Measurements from ENCODE around the gene PRC1. TPM values are rescaled to one million over a fixed set of nuclear protein-coding genes. Genes with fewer than 3 reads are reported as not detected.
A peak's percentile ranks its signal among the peaks of the same experiment; 100 is the strongest.

The PRC1 gene
- total RNA-seq (10 to 100 TPM in 1 of 4 donors, 1 to 10 TPM in 3; 1.8 to 13.8 (median 6.4) TPM), polyA plus RNA-seq (10 to 100 TPM in 2 of 3 donors, 1 to 10 TPM in 1; 4.8 to 44.2 (median 12.3) TPM)

- H3K4me1 ChIP-seq, result peaks cover 0 to 11% (median 7%) of the 10 kb centered on the region in 4 donors
- 0% methylated on average over 75 of the region's 75 CpGs for WGBS, 2 donors
- peaks cover 11 to 18% (median 13%) of the 10 kb centered on the region in 4 donors for H3K36me3 ChIP-seq
- H3K4me3 ChIP-seq, result peak within 1 kb of the TSS; percentile 59 to 96 (median 80)
- intact Hi-C loops (cut with DNase I), result loop anchor here (2.0 kb wide), 3 partner anchors 28 to 92 kb away; partner anchors contain the start of genes MAN2A2 and VPS33B
- peak within 1 kb of the TSS; percentile 82 to 92 (median 87) for H3K27ac ChIP-seq
- H3K27me3 ChIP-seq, result no peaks in the 10 kb centered on the region
- TF ChIP-seq CTCF (IDR thresholded peaks at IDR 0.05) (no peak), EP300 (IDR thresholded peaks at IDR 0.05) (no peak), POLR2AphosphoS5 (IDR thresholded peaks at IDR 0.05) (peak; percentile 75 to 92 (median 84)), POLR2A (IDR thresholded peaks at IDR 0.05) (peak in 1 of 2 donors; percentile 39)
- H3K9me3 ChIP-seq, result no peaks in the 10 kb centered on the region
- peak; percentile 99 for DNase-seq
Measured at GRCh38 chr15:90994417-90995311, at the start of gene PRC1. PRC1 (minus strand) TSS chr15:90994535; CDS start chr15:90994417, 118 bp downstream.

- intact Hi-C loops (cut with DNase I), result no loop called here
- TF ChIP-seq POLR2AphosphoS5 (IDR thresholded peaks at IDR 0.05), result no peak
- TF ChIP-seq EP300 (IDR thresholded peaks at IDR 0.05), result no peak
- no peak for TF ChIP-seq POLR2A (IDR thresholded peaks at IDR 0.05)
- TF ChIP-seq CTCF (IDR thresholded peaks at IDR 0.05), result no peak
- DNase-seq, result no peak
- 89 to 93% methylated on average over 11 of the region's 11 CpGs for WGBS, 2 donors
- no peak overlapping the region for H3K4me3 ChIP-seq
- no peaks in the 10 kb centered on the region for H3K9me3 ChIP-seq
- no peaks in the 10 kb centered on the region for H3K27me3 ChIP-seq
- H3K4me1 ChIP-seq, result no peaks in the 10 kb centered on the region
- H3K27ac ChIP-seq, result no peak overlapping the region
- no peaks in the 10 kb centered on the region for H3K36me3 ChIP-seq
Measured at GRCh38 chr15:91043202-91043874, 49.0 kb upstream of the PRC1 start.

- Histone ChIP-seq H3K36me3 (no peaks in the 10 kb centered on the region), H3K4me1 (no peaks in the 10 kb centered on the region), H3K27me3 (no peaks in the 10 kb centered on the region), H3K9me3 (no peaks in the 10 kb centered on the region), H3K27ac (no peak overlapping the region), H3K4me3 (no peak overlapping the region)
- no peak for DNase-seq
- intact Hi-C loops (cut with DNase I), result no loop called here
- 81 to 89% methylated on average over 8 of the region's 8 CpGs for WGBS, 2 donors
- TF ChIP-seq CTCF (IDR thresholded peaks at IDR 0.05), result no peak
Measured at GRCh38 chr15:91040856-91041255, 46.5 kb upstream of the PRC1 start.

- no peaks in the 10 kb centered on the region for H3K9me3 ChIP-seq
- no peak for TF ChIP-seq POLR2AphosphoS5 (IDR thresholded peaks at IDR 0.05)
- TF ChIP-seq POLR2A (IDR thresholded peaks at IDR 0.05), result no peak
- TF ChIP-seq EP300 (IDR thresholded peaks at IDR 0.05), result no peak
- TF ChIP-seq CTCF (IDR thresholded peaks at IDR 0.05), result no peak
- DNase-seq, result no peak
- H3K4me1 ChIP-seq, result no peaks in the 10 kb centered on the region
- no peak overlapping the region for H3K4me3 ChIP-seq
- intact Hi-C loops (cut with DNase I), result no loop called here
- no peaks in the 10 kb centered on the region for H3K36me3 ChIP-seq
- no peak overlapping the region for H3K27ac ChIP-seq
- 74 to 78% methylated on average over 3 of the region's 3 CpGs for WGBS, 2 donors
- H3K27me3 ChIP-seq, result no peaks in the 10 kb centered on the region
Measured at GRCh38 chr15:91039996-91040395, 45.7 kb upstream of the PRC1 start.

Data from sigmoid colon (tissue), 7 donors.